C4-2B (cell line): Measurements from ENCODE around the gene HAGHL.

ENCODE experiments used
- H3K27ac ChIP-seq: fragments of 450-650 bp; 2 replicates; pipeline ENCODE4 v1.5.1; 2017
- CTCF ChIP-seq: fragments of 450-650 bp; conservative IDR thresholded peaks from 2 replicates; pipeline ENCODE4 v1.5.1; 2017; ENCODE audit warnings: mild to moderate bottlenecking
- ZFX ChIP-seq: fragments of 450-650 bp; IDR thresholded peaks from 2 replicates; pipeline ENCODE4 v1.6.1; 2017

The HAGHL gene

GRCh38 chr16:720990-721764 is 5.7 kb upstream of the HAGHL start, which contains the start of gene ANTKMT:
Gene ANTKMT, plus strand, starts transcription at chr16:721146. Its CDS starts 129 bp downstream, at chr16:721275.
- peak; percentile 46 for TF ChIP-seq ZFX
- no peak for TF ChIP-seq CTCF
- H3K27ac ChIP-seq: peak within 1 kb of the TSS; percentile 100

GRCh38 chr16:721765-722540 is 5.0 kb upstream of the HAGHL start:
- H3K27ac ChIP-seq: peak overlapping the region; percentile 100
- no peak for TF ChIP-seq CTCF
- peak; percentile 42; the same call in 1 of the 2 replicates for TF ChIP-seq ZFX

- H3K27ac ChIP-seq: peak overlapping the region; percentile 100
- TF ChIP-seq CTCF: no peak
- TF ChIP-seq ZFX: no peak
Measured at GRCh38 chr16:722835-723633, 3.9 kb upstream of the HAGHL start.

- H3K27ac ChIP-seq: peak overlapping the region; percentile 100
Measured at GRCh38 chr16:723695-724094, 3.2 kb upstream of the HAGHL start.

GRCh38 chr16:724188-725040 is 2.5 kb upstream of the HAGHL start:
- no peak for TF ChIP-seq ZFX
- TF ChIP-seq CTCF: no peak
- H3K27ac ChIP-seq: peak overlapping the region; percentile 100

More at GRCh38 chr16:723695-724094, 3.2 kb upstream of the HAGHL start:
- no peak for TF ChIP-seq CTCF
- TF ChIP-seq ZFX: no peak

GRCh38 chr16:725041-725376 is 1.9 kb upstream of the HAGHL start:
- peak overlapping the region; percentile 100 for H3K27ac ChIP-seq
- TF ChIP-seq ZFX: no peak
- TF ChIP-seq CTCF: no peak
